Measurements from ENCODE around the gene ROPN1. TPM values are rescaled to one million over a fixed set of nuclear protein-coding genes. Genes with fewer than 3 reads are reported as not detected.
"Not testable (repeated sequence)": the region's sequence is repeated elsewhere in the genome, so short reads cannot be mapped to it uniquely, and the experiment has no call there.

ROPN1 gene
- total and polyA plus RNA-seq, 2 experiments from 2014 or later: not detected

- H3K27me3 ChIP-seq (replicated peaks; ENCODE audit: insufficient read depth): peaks cover 39% of the 10 kb centered on the region
- DNase-seq: peak; percentile 90
- H3K4me1 ChIP-seq (ENCODE audit: insufficient read depth): no peaks in the 10 kb centered on the region
- H3K9me3 ChIP-seq (ENCODE audit: low read depth): no peaks in the 10 kb centered on the region
- H4K20me1 ChIP-seq (ENCODE audit: insufficient read depth): no peaks in the 10 kb centered on the region
- no peaks in the 10 kb centered on the region for H3K9me2 ChIP-seq (ENCODE audit: insufficient read depth)
- no peak overlapping the region for H3K27ac ChIP-seq
- H3K4me3 ChIP-seq: peak overlapping the region; percentile 90
- H3K9ac ChIP-seq: peak overlapping the region; percentile 71
- TF ChIP-seq EZH2 (IDR thresholded peaks at IDR 0.05; ENCODE audit: insufficient read depth, poor library complexity, severe bottlenecking) (no peak), EZH2phosphoT487 (IDR thresholded peaks at IDR 0.05; ENCODE audit: insufficient read depth, low read depth) (no peak)
- peak overlapping the region; percentile 81 for H2AFZ ChIP-seq
- 1 to 3% methylated on average over 11 to 47 of the region's 48 CpGs for WGBS, 2 experiments (ENCODE audit: low coverage in 1 of 2, low lambda C conversion rate in 2 of 2, missing lambda C conversion rate in 2 of 2)
- no peaks in the 10 kb centered on the region for H3K36me3 ChIP-seq (ENCODE audit: low read depth)
- H3F3A ChIP-seq (ENCODE audit: insufficient read depth): no peaks in the 10 kb centered on the region
- no peaks in the 10 kb centered on the region for H3K79me2 ChIP-seq (ENCODE audit: insufficient read depth)
- in situ Hi-C loops (cut with MboI): no loop called here
- H3K4me2 ChIP-seq (ENCODE audit: unreplicated experiment): peak overlapping the region; percentile 84
Measured at GRCh38 chr3:124032881-124033359, 41.0 kb upstream of the ROPN1 start.

DNA sequence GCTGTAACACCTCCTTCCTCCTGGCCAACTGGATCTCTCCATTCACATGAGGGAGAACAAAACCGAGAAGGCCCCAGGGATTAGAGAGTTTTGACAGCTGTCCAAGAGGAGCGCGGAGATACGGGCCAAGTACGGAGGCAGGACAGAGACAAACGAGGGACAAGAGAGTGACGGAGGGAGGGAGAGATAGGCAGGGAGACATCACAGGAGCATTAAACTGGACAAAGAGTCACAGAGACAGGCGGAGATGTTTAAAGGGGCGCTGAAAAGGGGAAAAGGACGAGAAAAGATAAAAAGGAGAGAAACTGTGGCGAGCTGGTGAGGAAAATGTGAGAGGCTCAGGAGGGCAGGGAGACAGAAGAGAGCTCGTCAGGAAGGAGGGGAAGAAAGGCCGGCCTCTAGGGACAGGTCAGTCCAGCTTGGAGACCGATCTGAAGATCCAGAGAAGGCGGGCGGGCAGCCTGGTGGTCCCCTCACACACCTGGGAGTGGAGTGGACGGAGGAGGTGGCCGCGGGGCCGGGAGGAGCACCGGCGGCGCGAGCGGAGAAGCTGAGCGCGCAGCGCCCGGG lies 40.5 kb upstream of the ROPN1 start:
- no peaks in the 10 kb centered on the region for H3F3A ChIP-seq (ENCODE audit: insufficient read depth)
- H3K36me3 ChIP-seq (ENCODE audit: low read depth): no peaks in the 10 kb centered on the region
- DNase-seq: peak; percentile 10
- no peak overlapping the region for H3K27ac ChIP-seq
- peak overlapping the region; percentile 81 for H2AFZ ChIP-seq
- TF ChIP-seq EZH2phosphoT487 (IDR thresholded peaks at IDR 0.05; ENCODE audit: insufficient read depth, low read depth) (no peak), EZH2 (IDR thresholded peaks at IDR 0.05; ENCODE audit: insufficient read depth, poor library complexity, severe bottlenecking) (no peak)
- peak overlapping the region; percentile 84 for H3K4me2 ChIP-seq (ENCODE audit: unreplicated experiment)
- 20 to 27% methylated on average over 17 to 26 of the region's 29 CpGs for WGBS, 2 experiments (ENCODE audit: low coverage in 1 of 2, low lambda C conversion rate in 2 of 2, missing lambda C conversion rate in 2 of 2)
- H3K79me2 ChIP-seq (ENCODE audit: insufficient read depth): no peaks in the 10 kb centered on the region
- no peaks in the 10 kb centered on the region for H4K20me1 ChIP-seq (ENCODE audit: insufficient read depth)
- peak overlapping the region; percentile 90 for H3K4me3 ChIP-seq
- no peaks in the 10 kb centered on the region for H3K9me2 ChIP-seq (ENCODE audit: insufficient read depth)
- no peaks in the 10 kb centered on the region for H3K4me1 ChIP-seq (ENCODE audit: insufficient read depth)
- in situ Hi-C loops (cut with MboI): no loop called here
- peak overlapping the region; percentile 71 for H3K9ac ChIP-seq
- H3K27me3 ChIP-seq (replicated peaks; ENCODE audit: insufficient read depth): peaks cover 39% of the 10 kb centered on the region
- H3K9me3 ChIP-seq (ENCODE audit: low read depth): no peaks in the 10 kb centered on the region

GRCh38 chr3:124026516-124026915 lies 34.6 kb upstream of the ROPN1 start:
- no peak overlapping the region for H2AFZ ChIP-seq
- H3K9me2 ChIP-seq (ENCODE audit: insufficient read depth): no peaks in the 10 kb centered on the region
- DNase-seq: no peak
- no peaks in the 10 kb centered on the region for H4K20me1 ChIP-seq (ENCODE audit: insufficient read depth)
- no peak for TF ChIP-seq EZH2phosphoT487 (IDR thresholded peaks at IDR 0.05; ENCODE audit: insufficient read depth, low read depth)
- TF ChIP-seq EZH2 (IDR thresholded peaks at IDR 0.05; ENCODE audit: insufficient read depth, poor library complexity, severe bottlenecking): no peak
- no peaks in the 10 kb centered on the region for H3F3A ChIP-seq (ENCODE audit: insufficient read depth)
- H3K9ac ChIP-seq: no peak overlapping the region
- peaks cover 18% of the 10 kb centered on the region for H3K27me3 ChIP-seq (replicated peaks; ENCODE audit: insufficient read depth)
- no peaks in the 10 kb centered on the region for H3K79me2 ChIP-seq (ENCODE audit: insufficient read depth)
- H3K9me3 ChIP-seq (ENCODE audit: low read depth): no peaks in the 10 kb centered on the region
- H3K4me2 ChIP-seq (ENCODE audit: unreplicated experiment): no peak overlapping the region
- 62 to 64% methylated on average over 4 of the region's 4 CpGs for WGBS, 2 experiments (ENCODE audit: low coverage in 1 of 2, low lambda C conversion rate in 2 of 2, missing lambda C conversion rate in 2 of 2)
- no peaks in the 10 kb centered on the region for H3K4me1 ChIP-seq (ENCODE audit: insufficient read depth)
- H3K27ac ChIP-seq: no peak overlapping the region
- H3K4me3 ChIP-seq: no peak overlapping the region
- in situ Hi-C loops (cut with MboI): no loop called here
- no peaks in the 10 kb centered on the region for H3K36me3 ChIP-seq (ENCODE audit: low read depth)

GRCh38 chr3:124023531-124023930 lies 31.6 kb upstream of the ROPN1 start:
- H4K20me1 ChIP-seq (ENCODE audit: insufficient read depth); H3K79me2 ChIP-seq (ENCODE audit: insufficient read depth); H3K9me2 ChIP-seq (ENCODE audit: insufficient read depth); H3K9ac ChIP-seq; DNase-seq; H3K4me2 ChIP-seq (ENCODE audit: unreplicated experiment); H3K9me3 ChIP-seq (ENCODE audit: low read depth); H3K4me1 ChIP-seq (ENCODE audit: insufficient read depth); H3K27ac ChIP-seq; H3K36me3 ChIP-seq (ENCODE audit: low read depth); H3K4me3 ChIP-seq; H3F3A ChIP-seq (ENCODE audit: insufficient read depth); H2AFZ ChIP-seq; in situ Hi-C loops (cut with MboI): not testable (repeated sequence)
- H3K27me3 ChIP-seq (replicated peaks; ENCODE audit: insufficient read depth): peaks cover 12% of the 10 kb centered on the region; the same call in 1 of the 2 replicates
- WGBS, 2 experiments (ENCODE audit: low coverage in 1 of 2, low lambda C conversion rate in 2 of 2, missing lambda C conversion rate in 2 of 2): 71 to 74% methylated on average over 1 of the region's 1 CpG

Data from GM23248 (cell line).